LNCaP clone FGC (cell line): ENCODE measurements around the gene PDCL2.

Experiments used
- DNase-seq: peaks from one replicate; pipeline ENCODE4 v3.0.0-alpha.2; 2011; ENCODE audit warnings: low read depth
- H3K4me3 ChIP-seq: 2 replicates; pipeline ENCODE4 v1.5.1; 2011; ENCODE audit warnings: mild to moderate bottlenecking, low read depth, low read length, control low read depth
- TF ChIP-seq, protein P1 (sequence below): IDR thresholded peaks from 2 replicates; pipeline ENCODE4 v1.5.1; 2012; ENCODE audit warnings: mild to moderate bottlenecking; ENCODE audit not compliant: control insufficient read depth, insufficient read depth; ENCODE audit errors: extremely low read depth

Gene PDCL2

DNA sequence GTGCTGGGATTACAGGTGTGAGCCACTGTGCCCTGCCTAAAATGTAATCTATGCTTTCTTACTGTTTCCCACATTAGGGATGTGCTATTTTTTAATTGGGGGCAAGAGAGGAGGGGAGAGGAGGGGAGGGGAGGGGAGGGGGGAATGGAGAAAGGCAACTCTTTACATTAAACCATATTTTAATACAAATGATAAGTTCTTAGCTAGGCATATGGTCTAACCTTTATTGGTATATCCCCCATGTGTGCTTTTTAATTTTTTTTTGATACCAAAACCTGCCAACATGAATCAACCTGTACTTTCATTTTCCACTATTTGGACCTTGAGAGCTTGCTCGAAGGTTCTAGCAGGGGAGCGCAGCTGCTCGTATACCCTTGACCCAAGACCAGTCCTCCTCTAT is 51.8 kb downstream of the PDCL2 start:
- no peak for DNase-seq
- TF ChIP-seq, protein P1, sequence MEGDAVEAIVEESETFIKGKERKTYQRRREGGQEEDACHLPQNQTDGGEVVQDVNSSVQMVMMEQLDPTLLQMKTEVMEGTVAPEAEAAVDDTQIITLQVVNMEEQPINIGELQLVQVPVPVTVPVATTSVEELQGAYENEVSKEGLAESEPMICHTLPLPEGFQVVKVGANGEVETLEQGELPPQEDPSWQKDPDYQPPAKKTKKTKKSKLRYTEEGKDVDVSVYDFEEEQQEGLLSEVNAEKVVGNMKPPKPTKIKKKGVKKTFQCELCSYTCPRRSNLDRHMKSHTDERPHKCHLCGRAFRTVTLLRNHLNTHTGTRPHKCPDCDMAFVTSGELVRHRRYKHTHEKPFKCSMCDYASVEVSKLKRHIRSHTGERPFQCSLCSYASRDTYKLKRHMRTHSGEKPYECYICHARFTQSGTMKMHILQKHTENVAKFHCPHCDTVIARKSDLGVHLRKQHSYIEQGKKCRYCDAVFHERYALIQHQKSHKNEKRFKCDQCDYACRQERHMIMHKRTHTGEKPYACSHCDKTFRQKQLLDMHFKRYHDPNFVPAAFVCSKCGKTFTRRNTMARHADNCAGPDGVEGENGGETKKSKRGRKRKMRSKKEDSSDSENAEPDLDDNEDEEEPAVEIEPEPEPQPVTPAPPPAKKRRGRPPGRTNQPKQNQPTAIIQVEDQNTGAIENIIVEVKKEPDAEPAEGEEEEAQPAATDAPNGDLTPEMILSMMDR = no peak

DNA sequence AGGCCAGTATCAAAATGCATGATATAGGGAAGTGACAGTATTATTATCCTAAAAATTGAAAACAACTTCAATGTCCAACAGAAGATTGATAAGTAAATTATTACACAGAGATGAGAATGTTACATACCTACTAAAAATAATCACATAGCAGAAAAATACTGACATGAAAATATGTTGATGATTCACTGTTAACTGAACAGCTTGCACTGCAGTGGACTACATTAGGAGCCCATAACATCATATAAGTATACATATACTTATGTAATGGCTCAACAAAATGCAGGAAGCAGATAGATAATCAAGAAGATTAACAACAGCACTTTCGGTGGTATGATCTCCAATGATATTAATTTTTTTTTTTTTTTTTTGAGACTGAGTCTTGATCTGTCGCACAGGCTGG is 52.4 kb downstream of the PDCL2 start:
- no peak overlapping the region for H3K4me3 ChIP-seq
- TF ChIP-seq, protein P1 = no peak
- no peak for DNase-seq

More for the DNA sequence above, 51.8 kb downstream of the PDCL2 start:
- H3K4me3 ChIP-seq = no peak overlapping the region

DNA sequence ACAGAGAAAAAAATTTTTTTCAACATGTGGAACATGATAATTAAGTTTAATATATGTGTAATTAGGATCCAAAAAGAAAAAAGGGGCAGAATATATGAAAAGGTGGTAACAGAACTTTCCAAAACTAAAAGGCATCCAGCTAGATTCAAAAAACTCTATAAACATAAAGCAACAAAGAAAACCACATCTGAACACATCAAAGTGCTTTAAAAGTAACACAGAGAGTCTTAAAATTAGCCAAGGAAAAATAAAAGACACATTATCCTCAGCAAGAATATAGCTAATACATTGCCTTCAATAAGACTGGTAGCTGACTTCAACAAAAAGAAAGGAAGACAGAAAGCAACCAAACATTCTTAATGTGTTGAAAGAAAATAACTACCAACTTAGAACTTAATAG is 53.5 kb downstream of the PDCL2 start:
- TF ChIP-seq, protein P1 = no peak
- H3K4me3 ChIP-seq = no peak overlapping the region
- DNase-seq = no peak

DNA sequence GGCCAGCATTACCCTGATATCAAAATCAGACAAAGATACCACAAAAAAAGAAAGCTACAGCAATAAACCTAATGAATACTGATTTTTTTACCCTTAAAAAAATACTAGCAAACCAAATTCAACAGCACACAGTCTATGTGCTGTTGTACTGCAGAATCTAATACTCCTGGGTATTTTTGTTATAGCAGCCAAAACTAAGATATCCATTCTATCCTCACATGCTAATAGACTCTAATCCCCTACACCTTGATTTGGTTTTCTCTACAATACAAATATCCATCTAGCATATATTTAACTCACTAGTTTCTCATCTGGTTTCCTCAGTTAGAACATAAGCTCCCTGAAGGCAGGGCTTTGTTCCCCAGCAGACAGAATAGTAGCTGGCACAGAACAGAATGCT is 57.7 kb downstream of the PDCL2 start:
- no peak overlapping the region for H3K4me3 ChIP-seq
- TF ChIP-seq, protein P1 = no peak
- no peak for DNase-seq

DNA sequence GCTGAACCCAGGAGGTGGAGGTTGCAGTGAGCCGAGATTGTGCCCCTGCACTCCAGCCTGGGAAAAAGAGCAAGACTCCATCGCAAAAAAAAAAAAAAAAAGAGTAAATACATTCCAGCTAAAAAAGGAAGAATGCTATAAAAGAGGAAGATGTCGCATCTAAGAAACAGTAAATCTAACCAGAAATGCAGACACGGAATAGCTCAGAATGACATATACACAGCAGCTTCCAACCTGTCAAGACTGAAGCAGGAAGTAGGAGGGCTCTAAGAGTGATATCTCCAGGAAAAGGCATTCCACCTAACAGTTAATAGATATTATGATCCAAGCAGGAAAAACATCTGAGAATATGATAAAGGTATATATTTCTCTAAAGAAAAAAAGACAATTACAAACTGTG is 61.4 kb downstream of the PDCL2 start:
- DNase-seq = no peak
- TF ChIP-seq, protein P1 = no peak
- no peak overlapping the region for H3K4me3 ChIP-seq

DNA sequence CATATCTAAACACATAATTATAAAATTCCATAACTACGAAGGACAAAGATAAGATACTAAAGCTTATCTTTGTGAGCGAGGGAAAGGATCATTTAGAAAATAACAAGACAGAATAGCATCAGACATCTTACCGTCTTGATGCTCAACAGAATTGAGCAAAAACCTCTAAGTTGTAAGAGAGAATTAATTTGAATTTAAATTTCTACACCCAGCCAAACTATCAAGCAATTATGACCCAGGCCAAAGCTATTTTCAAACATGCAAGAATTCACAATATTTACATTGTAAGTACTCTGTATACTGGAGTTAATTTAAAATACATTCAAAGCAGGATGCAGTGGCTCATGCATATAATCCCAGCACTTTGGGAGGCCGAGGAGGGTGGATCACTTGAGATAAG is 61.9 kb downstream of the PDCL2 start:
- H3K4me3 ChIP-seq = no peak overlapping the region
- TF ChIP-seq, protein P1 = no peak
- DNase-seq = no peak

DNA sequence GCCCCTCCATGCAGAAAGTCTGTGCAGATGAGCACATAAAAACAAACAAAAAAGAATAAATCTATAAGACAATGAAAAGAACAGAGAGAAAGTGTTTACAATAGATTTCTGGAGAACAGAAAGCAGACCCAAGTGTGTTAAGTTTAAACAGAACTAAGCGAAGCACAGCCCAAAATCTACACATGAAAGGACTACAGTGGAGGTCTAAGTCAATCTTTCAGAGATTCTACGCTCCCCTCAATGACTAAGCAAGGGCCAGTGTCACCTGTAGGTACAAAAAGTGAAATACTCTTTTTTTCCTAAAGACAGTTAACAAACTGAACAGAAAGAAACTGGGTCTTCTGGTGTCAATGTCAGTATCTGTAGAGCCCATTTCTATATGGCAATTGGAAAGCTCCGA is 63.6 kb downstream of the PDCL2 start:
- no peak overlapping the region for H3K4me3 ChIP-seq
- TF ChIP-seq, protein P1 = no peak
- no peak for DNase-seq
